Omental fat pad (tissue), 4 donors: ENCODE results near the gene ANKS4B. TPM values are rescaled to one million over a fixed set of nuclear protein-coding genes. Genes with fewer than 3 reads are reported as not detected.

Source experiments
- ATAC-seq: fragments of 150-250 bp; one replicate; pipeline ENCODE4 v1.9.1; 2016; ENCODE audit warnings: mild to moderate bottlenecking, moderate library complexity; ENCODE audit not compliant: low FRiP score
- DNase-seq: peaks from one replicate; pipeline ENCODE4 v3.0.0-alpha.2; 2019; ENCODE audit warnings: low spot score
- total RNA-seq, 4 donors: library from RNA; depleted of rRNA; stranded (reverse); fragments of >200 nt; gene quantifications; one replicate each; pipeline ENCODE4 v1.1.0, GENCODE V29; 2016
- TF ChIP-seq, protein P1 (sequence below), 3 donors: fragments of 450-650 bp; IDR thresholded peaks; one replicate each; pipeline ENCODE4 v1.5.1; 2016 to 2017; ENCODE audit warnings: antibody characterized with exemption in 3 of 3, mild to moderate bottlenecking in 3 of 3, moderate library complexity in 2 of 3

The ANKS4B gene
- total RNA-seq, 4 donors from 2014 or later: not detected

DNA sequence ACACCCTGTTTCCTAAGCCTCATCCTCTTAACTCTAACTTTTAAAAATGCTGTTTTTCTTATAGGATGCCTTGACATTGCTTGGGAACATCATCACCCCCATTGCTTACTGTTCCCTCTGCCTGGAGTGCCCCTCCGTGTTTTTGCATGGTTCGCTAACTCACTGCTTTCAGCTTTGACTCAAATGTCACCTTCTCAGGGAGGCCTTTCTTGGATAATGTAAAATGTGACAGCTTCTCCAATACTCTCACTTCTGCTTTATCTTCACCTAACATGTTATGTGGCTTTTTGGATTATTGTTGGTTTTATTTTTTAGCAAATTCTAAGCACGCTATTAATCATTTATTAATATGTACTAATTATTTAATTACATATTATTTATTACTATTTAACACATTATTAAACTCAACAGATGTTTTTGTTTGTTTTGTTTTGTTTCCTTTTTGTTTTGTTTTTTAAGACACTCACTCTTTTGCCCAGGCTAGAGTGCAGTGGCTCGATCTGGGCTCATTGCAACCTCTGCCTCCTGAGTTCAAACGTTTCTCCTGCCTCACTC, 40.8 kb downstream of the ANKS4B start:
- TF ChIP-seq, protein P1, sequence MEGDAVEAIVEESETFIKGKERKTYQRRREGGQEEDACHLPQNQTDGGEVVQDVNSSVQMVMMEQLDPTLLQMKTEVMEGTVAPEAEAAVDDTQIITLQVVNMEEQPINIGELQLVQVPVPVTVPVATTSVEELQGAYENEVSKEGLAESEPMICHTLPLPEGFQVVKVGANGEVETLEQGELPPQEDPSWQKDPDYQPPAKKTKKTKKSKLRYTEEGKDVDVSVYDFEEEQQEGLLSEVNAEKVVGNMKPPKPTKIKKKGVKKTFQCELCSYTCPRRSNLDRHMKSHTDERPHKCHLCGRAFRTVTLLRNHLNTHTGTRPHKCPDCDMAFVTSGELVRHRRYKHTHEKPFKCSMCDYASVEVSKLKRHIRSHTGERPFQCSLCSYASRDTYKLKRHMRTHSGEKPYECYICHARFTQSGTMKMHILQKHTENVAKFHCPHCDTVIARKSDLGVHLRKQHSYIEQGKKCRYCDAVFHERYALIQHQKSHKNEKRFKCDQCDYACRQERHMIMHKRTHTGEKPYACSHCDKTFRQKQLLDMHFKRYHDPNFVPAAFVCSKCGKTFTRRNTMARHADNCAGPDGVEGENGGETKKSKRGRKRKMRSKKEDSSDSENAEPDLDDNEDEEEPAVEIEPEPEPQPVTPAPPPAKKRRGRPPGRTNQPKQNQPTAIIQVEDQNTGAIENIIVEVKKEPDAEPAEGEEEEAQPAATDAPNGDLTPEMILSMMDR (IDR thresholded peaks at IDR 0.05): no peak
- no peak for DNase-seq
- ATAC-seq: no peak

DNA sequence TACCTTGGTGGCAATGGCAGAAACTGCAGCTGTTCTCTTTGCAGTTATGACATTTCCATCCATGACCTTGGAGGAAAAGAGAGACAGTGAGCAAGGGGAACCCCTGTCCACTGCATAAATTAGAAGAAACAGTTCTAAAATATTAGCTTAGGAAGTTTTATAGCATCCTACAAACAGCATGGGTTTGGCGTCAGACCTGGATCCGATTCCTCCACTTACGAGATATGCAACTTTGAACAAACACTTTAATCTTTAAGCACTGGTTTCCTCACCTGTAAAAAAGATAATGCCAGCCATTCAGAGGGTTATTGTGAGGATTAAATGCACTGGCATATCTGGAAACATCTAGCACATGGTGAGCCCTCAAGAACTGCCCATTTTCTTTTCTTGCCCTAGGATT, 42.0 kb downstream of the ANKS4B start:
- DNase-seq (no peak), ATAC-seq (no peak)
- TF ChIP-seq, protein P1 (IDR thresholded peaks at IDR 0.05): no peak

DNA sequence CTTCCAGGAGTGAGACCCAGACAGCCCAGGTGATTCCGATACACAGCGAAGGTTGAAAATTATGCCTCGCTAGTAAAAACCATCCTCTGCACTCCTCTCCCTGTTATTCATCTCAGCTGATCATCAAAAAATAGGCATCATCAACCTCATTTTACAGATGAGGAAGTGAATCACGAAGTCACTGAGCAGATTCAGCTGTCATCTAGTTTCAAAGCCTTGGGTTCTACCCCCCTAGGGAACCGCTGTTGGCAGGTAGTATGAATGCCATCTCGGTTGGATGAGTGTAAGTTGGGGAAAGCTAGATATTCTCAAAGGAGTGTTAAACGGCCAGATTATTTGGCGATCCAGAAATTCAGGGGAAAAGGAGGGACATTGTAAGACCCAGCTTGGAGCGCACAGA, 42.6 kb downstream of the ANKS4B start:
- DNase-seq (no peak), ATAC-seq (no peak)
- TF ChIP-seq, protein P1 (IDR thresholded peaks at IDR 0.05): no peak

DNA sequence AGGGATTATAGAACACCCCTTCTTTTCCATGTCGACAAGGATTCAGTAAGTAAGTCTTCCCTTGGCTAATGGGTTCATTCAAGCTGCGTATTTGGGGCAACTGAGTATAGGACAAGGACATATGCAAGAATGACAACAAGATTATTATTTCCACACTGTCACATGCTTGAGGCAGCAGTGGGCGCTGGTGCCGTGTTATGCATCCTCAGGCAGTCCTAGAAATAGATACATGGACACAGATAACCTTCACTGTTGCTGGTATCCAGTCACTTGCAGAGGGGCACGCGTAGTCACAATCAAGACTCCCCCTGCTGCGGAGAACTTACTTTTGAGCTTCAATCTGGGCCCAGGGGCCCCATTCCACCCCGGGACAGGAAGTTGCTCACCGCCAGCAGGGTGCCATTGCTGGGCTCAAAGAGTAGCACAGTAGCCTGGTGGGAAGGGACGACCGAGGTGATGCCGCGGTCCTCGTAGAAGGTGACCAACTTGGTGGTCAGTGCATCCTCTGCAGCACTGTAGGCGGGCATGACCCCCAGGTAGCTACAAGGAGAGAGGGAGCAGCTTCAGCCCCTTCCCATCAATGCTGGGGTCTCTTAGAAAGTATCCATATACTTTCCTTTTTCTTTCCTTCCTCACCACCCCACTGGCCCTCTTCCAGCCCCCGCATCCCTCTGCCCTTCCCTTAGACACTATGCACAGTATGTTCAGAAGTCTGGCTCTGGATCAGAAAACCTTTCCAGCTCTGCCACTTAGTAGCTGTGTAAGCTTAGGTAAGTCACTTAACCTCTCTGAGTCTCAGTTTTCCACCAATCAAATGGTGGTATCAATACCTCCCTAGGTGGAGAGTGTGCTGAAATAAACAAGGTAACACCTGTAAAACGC, 43.8 kb downstream of the ANKS4B start:
- DNase-seq (no peak), ATAC-seq (no peak)
- TF ChIP-seq, protein P1 (IDR thresholded peaks at IDR 0.05): no peak

DNA sequence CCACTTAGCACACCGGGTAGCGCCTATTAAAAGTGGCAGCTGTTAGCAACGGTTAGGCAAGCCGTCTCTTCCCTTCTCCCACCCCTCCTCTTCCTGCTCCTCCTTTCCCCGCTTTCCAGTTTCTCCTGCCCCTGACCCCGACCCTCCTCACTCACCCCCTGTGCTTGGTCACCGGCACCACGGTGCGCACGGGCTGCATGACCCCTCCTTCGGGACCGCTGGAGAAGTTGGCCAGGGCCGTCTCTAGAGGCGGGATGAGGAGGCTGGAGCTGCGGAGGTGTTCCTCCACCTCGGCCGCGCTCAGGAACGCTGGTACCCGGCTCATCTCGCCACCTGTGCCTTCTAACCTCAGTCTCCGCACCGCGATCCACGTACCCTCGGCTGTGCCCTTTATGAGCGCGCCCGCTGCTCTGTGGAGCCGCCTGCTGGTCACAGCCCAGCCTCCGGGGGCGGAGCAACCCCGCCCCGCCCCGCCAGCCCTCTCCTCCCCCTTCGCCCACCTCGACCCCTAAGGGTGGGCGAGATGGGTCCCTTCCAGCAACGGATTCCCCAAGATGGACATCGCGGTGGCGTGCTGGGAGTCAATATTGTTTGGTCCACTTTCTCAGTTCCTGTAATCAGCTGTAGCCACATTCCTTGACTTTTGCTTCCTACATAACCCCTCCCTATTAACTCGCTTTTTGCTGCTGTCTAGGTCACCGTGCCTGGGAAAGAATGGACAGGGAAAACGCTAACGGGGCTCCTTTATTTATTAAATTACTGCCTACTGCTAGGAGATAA, 44.6 kb downstream of the ANKS4B start, which contains the start of gene CRYM:
Gene CRYM, minus strand, starts transcription at position 364 of the 780 bp plus-strand sequence. Its CDS starts 39 bp downstream, at position 325.
- DNase-seq: peak; percentile 37
- TF ChIP-seq, protein P1 (IDR thresholded peaks at IDR 0.05): peak in 1 of 3 donors; percentile 46
- ATAC-seq: peak; percentile 95

DNA sequence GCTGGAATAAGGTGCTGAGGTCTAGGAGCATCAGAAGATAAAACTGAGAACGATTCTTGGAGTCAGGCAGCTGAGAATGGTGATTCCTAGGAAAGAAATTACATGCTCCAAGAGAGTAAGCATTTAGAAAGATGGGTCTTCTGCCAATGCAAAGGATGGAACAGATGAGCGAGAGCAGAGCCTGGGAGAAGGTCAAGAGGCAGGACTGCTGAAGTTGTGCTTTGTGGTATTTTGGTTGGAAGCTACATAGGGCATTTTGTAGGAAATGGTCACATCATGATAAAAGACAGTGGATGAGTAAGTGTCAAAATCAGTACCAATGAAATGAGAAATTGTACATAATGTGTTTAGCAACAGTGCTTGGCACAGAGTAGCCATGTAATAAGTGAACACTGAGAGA, 46.0 kb downstream of the ANKS4B start:
- no peak for DNase-seq
- no peak for ATAC-seq
- TF ChIP-seq, protein P1 (IDR thresholded peaks at IDR 0.05): no peak
